PC-3 (cell line): ENCODE results near the gene LIMK1. TPM values are rescaled to one million over a fixed set of nuclear protein-coding genes. Genes with fewer than 3 reads are reported as not detected.

Source experiments
- ATAC-seq: fragments of 200-7000 bp; cut with Tn5 transposase; 2 replicates; pipeline ENCODE4 v1.9.1; 2020; ENCODE audit warnings: mild to moderate bottlenecking, moderate library complexity
- BruUV-seq: library from RNA; stranded (reverse); fragments of 400-500 nt; replicated peaks from 2 replicates; lab custom pipeline; 2021; lab: Mats Ljungman, UMichigan
- CTCF ChIA-PET: fragments of 300-600 bp; sonication (Branson Sonifier 250); formaldehyde crosslinking; loops from one replicate; lab custom pipeline; 2022; ENCODE audit warnings: antibody characterized with exemption; lab: Charles Lee
- POLR2A ChIA-PET: fragments of 300-600 bp; sonication (Branson Sonifier 250); formaldehyde crosslinking; loops from one replicate; lab custom pipeline; 2022; ENCODE audit warnings: antibody characterized with exemption; ENCODE audit not compliant: unreplicated experiment; lab: Charles Lee
- DNase-seq: peaks from one replicate; pipeline ENCODE4 v3.0.0-alpha.2; 2015
- H2AFZ ChIP-seq: fragments of 300-600 bp; sonication (generic); 2 replicates; pipeline ENCODE4 v1.6.0; 2016; ENCODE audit warnings: antibody characterized with exemption, low read length
- H3F3A ChIP-seq: fragments of 300-600 bp; sonication (generic); one replicate; pipeline ENCODE4 v1.6.0; 2017; ENCODE audit warnings: antibody characterized with exemption, low read length, control low read depth, mild to moderate bottlenecking; ENCODE audit not compliant: unreplicated experiment
- H3K27ac ChIP-seq: fragments of 300-600 bp; sonication (generic); 2 replicates; pipeline ENCODE4 v1.5.1; 2016; ENCODE audit warnings: mild to moderate bottlenecking, low read length
- H3K27me3 ChIP-seq: fragments of 300-600 bp; sonication (generic); 2 replicates; pipeline ENCODE4 v1.6.1; 2016; ENCODE audit warnings: low read length, mixed read lengths
- H3K36me3 ChIP-seq: fragments of 300-600 bp; sonication (generic); 2 replicates; pipeline ENCODE4 v1.6.1; 2016; ENCODE audit warnings: low read depth, mixed run types, low read length, mixed read lengths
- H3K4me1 ChIP-seq: fragments of 300-600 bp; sonication (generic); 2 replicates; pipeline ENCODE4 v1.5.1; 2016; ENCODE audit warnings: low read length; ENCODE audit not compliant: insufficient read depth
- H3K4me2 ChIP-seq: fragments of 300-600 bp; sonication (generic); 2 replicates; pipeline ENCODE4 v1.6.0; 2016; ENCODE audit warnings: low read length
- H3K4me3 ChIP-seq: fragments of 300-600 bp; sonication (generic); 2 replicates; pipeline ENCODE4 v1.5.1; 2016; ENCODE audit warnings: mild to moderate bottlenecking, low read length, mixed read lengths
- H3K79me2 ChIP-seq: fragments of 300-600 bp; sonication (generic); 2 replicates; pipeline ENCODE4 v1.6.1; 2017; ENCODE audit warnings: low read length, mixed read lengths
- H3K9ac ChIP-seq: fragments of 300-600 bp; sonication (generic); 2 replicates; pipeline ENCODE4 v1.6.0; 2016; ENCODE audit warnings: mild to moderate bottlenecking, low read length
- H3K9me2 ChIP-seq: fragments of 300-600 bp; sonication (generic); replicated peaks from 2 replicates; pipeline ENCODE4 v1.6.1; 2016; ENCODE audit warnings: mixed run types, low read length, mixed read lengths
- H3K9me3 ChIP-seq: fragments of 300-600 bp; sonication (generic); 2 replicates; pipeline ENCODE4 v1.6.1; 2016; ENCODE audit warnings: low read length, mixed read lengths
- H4K20me1 ChIP-seq: fragments of 300-600 bp; sonication (generic); 2 replicates; pipeline ENCODE4 v1.6.1; 2016; ENCODE audit warnings: low read length, mixed read lengths
- CTCF ChIP-seq: fragments of 300-600 bp; sonication (generic); conservative IDR thresholded peaks from 2 replicates; pipeline ENCODE4 v1.5.1; 2017; ENCODE audit warnings: antibody characterized with exemption, low read depth, mild to moderate bottlenecking, low read length
- EZH2 ChIP-seq: fragments of 300-600 bp; sonication (generic); IDR thresholded peaks from one replicate; pipeline ENCODE4 v1.6.1; 2017; ENCODE audit warnings: antibody characterized with exemption, mild to moderate bottlenecking, low read length; ENCODE audit not compliant: unreplicated experiment
- EZH2phosphoT487 ChIP-seq: fragments of 300-600 bp; sonication (generic); IDR thresholded peaks from 2 replicates; pipeline ENCODE4 v1.6.1; 2018; ENCODE audit warnings: mild to moderate bottlenecking, antibody characterized with exemption, low read length, borderline replicate concordance
- intact Hi-C: fragments of 100-400 bp; cut with micrococcal nuclease; formaldehyde crosslinking; loops from 2 replicates; pipeline ENCODE4 v1.9.0; 2023
- total RNA-seq: library from RNA; depleted of rRNA; stranded (reverse); fragments of >200 nt; gene quantifications from 2 replicates; pipeline ENCODE4 v1.2.3, GENCODE V29; 2014

Gene LIMK1
- total RNA-seq, 1 experiment from 2014 or later = 40.3 TPM

GRCh38 chr7:74126220-74126880 lies 42.7 kb downstream of the LIMK1 start:
- BruUV-seq = no TSS peak
- CTCF ChIA-PET = no interaction called here
- intact Hi-C loops = no loop called here

GRCh38 chr7:74129887-74130286 lies 46.3 kb downstream of the LIMK1 start:
- no peaks in the 10 kb centered on the region for H3K9me2 ChIP-seq
- intact Hi-C loops = no loop called here
- no peaks in the 10 kb centered on the region for H4K20me1 ChIP-seq
- BruUV-seq = no TSS peak
- ATAC-seq (no peak), DNase-seq (no peak)
- H3K4me3 ChIP-seq = no peak overlapping the region
- POLR2A ChIA-PET = interaction anchor here (0.6 to 0.7 kb wide), 2 partner anchors 31 to 38 kb away, joined by 3 to 4 read pairs; no protein-coding TSS in a partner anchor
- no peak overlapping the region for H2AFZ ChIP-seq
- peaks cover 6% of the 10 kb centered on the region; the same call in 1 of the 2 replicates for H3K4me1 ChIP-seq
- H3K27me3 ChIP-seq = no peaks in the 10 kb centered on the region
- no peak overlapping the region for H3K4me2 ChIP-seq
- no peaks in the 10 kb centered on the region for H3F3A ChIP-seq
- H3K9ac ChIP-seq = no peak overlapping the region
- CTCF ChIA-PET = interaction anchor here (0.5 kb wide), 1 partner anchor 62 kb away, joined by 5 read pairs; no protein-coding TSS in a partner anchor
- H3K36me3 ChIP-seq = no peaks in the 10 kb centered on the region
- TF ChIP-seq EZH2 = no peak
- TF ChIP-seq CTCF = no peak
- no peak for TF ChIP-seq EZH2phosphoT487
- H3K9me3 ChIP-seq = no peaks in the 10 kb centered on the region
- H3K79me2 ChIP-seq = no peaks in the 10 kb centered on the region
- no peak overlapping the region for H3K27ac ChIP-seq

More at GRCh38 chr7:74126220-74126880, 42.7 kb downstream of the LIMK1 start:
- no peak overlapping the region for H3K4me3 ChIP-seq
- H3K9me3 ChIP-seq = no peaks in the 10 kb centered on the region
- H3K36me3 ChIP-seq = no peaks in the 10 kb centered on the region
- H3K27me3 ChIP-seq = no peaks in the 10 kb centered on the region
- ATAC-seq (no peak), DNase-seq (no peak)
- no peaks in the 10 kb centered on the region for H3K4me1 ChIP-seq
- H3K9me2 ChIP-seq = no peaks in the 10 kb centered on the region
- H3K9ac ChIP-seq = no peak overlapping the region
- H3K79me2 ChIP-seq = no peaks in the 10 kb centered on the region
- H3K27ac ChIP-seq = no peak overlapping the region
- POLR2A ChIA-PET = no interaction called here
- no peak overlapping the region for H3K4me2 ChIP-seq
- H3F3A ChIP-seq = no peaks in the 10 kb centered on the region
- no peaks in the 10 kb centered on the region for H4K20me1 ChIP-seq
- no peak overlapping the region for H2AFZ ChIP-seq
- TF ChIP-seq CTCF (no peak), EZH2 (no peak), EZH2phosphoT487 (no peak)

DNA sequence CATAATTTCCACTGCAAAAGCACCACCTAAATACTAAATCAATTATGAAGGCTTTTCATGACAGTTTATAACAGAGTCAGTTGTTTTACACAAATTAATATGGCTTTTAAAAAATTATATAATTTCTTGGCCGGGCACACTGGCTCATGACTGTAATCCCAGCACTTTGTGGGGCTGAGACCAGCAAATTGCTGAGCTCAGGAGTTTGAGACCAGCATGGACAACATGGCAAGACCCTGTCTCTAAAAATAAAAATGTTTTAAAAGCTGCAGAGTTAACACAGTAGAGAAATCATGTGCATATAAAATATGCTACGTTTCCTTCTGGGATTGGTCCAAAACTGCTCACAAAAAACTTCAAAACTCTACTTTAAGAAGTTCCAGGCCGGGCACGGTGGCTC lies 46.9 kb downstream of the LIMK1 start:
- Histone ChIP-seq H3K4me3 (no peak overlapping the region), H2AFZ (no peak overlapping the region), H3K9me2 (no peaks in the 10 kb centered on the region), H3F3A (no peaks in the 10 kb centered on the region), H3K4me1 (peaks cover 6% of the 10 kb centered on the region; the same call in 1 of the 2 replicates), H3K36me3 (no peaks in the 10 kb centered on the region), H3K79me2 (no peaks in the 10 kb centered on the region), H3K9ac (no peak overlapping the region), H3K27me3 (no peaks in the 10 kb centered on the region), H3K9me3 (no peaks in the 10 kb centered on the region), H3K4me2 (no peak overlapping the region), H4K20me1 (no peaks in the 10 kb centered on the region), H3K27ac (no peak overlapping the region)
- intact Hi-C loops = no loop called here
- ATAC-seq (no peak), DNase-seq (no peak)
- no TSS peak for BruUV-seq
- TF ChIP-seq CTCF (no peak), EZH2phosphoT487 (no peak), EZH2 (no peak)
- CTCF ChIA-PET = interaction anchor here (0.5 kb wide), 1 partner anchor 63 kb away, joined by 14 read pairs; no protein-coding TSS in a partner anchor
- POLR2A ChIA-PET = no interaction called here
